NT2/D1 (cell line): Measurements from ENCODE around the gene TMCO4.
A peak's percentile ranks its signal among the peaks of the same experiment; 100 is the strongest.

Experiments used
- DNase-seq: peaks from one replicate; pipeline ENCODE4 v3.0.0-alpha.2; 2011; ENCODE audit warnings: low read depth, low spot score
- H3K27me3 ChIP-seq: 2 replicates; pipeline ENCODE4 v1.6.0; 2011; ENCODE audit warnings: mild to moderate bottlenecking; ENCODE audit not compliant: insufficient read length, insufficient read depth
- H3K36me3 ChIP-seq: 2 replicates; pipeline ENCODE4 v1.6.1; 2011; ENCODE audit warnings: mild to moderate bottlenecking, low read length, mixed read lengths; ENCODE audit not compliant: insufficient read depth, insufficient read length
- H3K4me1 ChIP-seq: 2 replicates; pipeline ENCODE4 v1.5.1; 2011; ENCODE audit not compliant: insufficient read depth, insufficient read length
- H3K4me3 ChIP-seq: 2 replicates; pipeline ENCODE4 v1.5.1; 2011; ENCODE audit warnings: low read depth; ENCODE audit not compliant: insufficient read length
- H3K9ac ChIP-seq: 2 replicates; pipeline ENCODE4 v1.6.0; 2011; ENCODE audit warnings: low read depth; ENCODE audit not compliant: insufficient read length
- H3K9me3 ChIP-seq: 2 replicates; pipeline ENCODE4 v1.5.1; 2011; ENCODE audit warnings: mild to moderate bottlenecking, low read length; ENCODE audit not compliant: insufficient read depth
- SUZ12 ChIP-seq: IDR thresholded peaks from 2 replicates; pipeline ENCODE4 v1.6.1; 2011; ENCODE audit not compliant: insufficient read length, insufficient read depth; ENCODE audit errors: extremely low read depth
- YY1 ChIP-seq: IDR thresholded peaks from 2 replicates; pipeline ENCODE4 v1.6.1; 2011; ENCODE audit not compliant: insufficient read length, insufficient read depth
- ZNF274 ChIP-seq: IDR thresholded peaks from 2 replicates; pipeline ENCODE4 v1.6.1; 2011; ENCODE audit warnings: mild to moderate bottlenecking, low read depth, low read length

Gene TMCO4

DNA sequence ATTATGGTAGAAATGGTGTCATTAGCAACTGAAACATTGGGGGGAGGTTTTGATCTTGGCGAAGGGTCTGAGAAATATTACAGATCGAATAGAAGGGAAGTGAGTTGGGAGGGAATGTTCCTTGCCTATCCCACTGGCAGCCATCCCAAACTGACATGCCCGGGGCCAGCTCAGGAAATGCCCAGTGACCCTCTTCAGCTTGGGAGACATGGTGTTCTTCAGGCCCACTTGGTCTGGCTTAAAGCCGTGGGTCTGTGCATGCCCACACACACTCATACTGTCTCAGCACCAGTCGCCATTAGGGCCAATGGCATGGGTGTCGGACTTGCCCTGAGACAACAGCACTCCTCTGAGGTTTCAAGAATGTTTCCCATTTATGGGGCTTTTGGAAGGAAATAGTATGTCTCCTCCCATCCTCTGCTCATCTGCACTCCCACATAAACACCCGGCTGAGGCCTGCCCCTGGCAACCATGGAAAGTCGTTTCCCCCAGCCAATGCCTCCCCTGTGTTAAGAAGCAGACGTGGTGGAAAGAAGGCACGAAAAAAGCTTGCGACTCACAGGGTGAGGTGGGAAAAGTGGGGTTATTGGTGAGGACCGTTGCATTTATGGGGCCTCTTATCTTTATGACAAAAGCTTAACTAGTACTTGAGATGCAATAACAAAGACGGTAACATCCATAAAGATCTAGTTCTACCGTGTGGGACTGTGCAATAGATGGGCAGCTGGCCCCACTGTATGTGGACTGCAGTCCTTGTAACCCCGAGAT, 13.3 kb upstream of the TMCO4 start:
- Histone ChIP-seq H3K4me3 (no peak overlapping the region), H3K27me3 (no peaks in the 10 kb centered on the region)
- no peak for TF ChIP-seq YY1
- TF ChIP-seq ZNF274: no peak
- no peak for TF ChIP-seq SUZ12

GRCh38 chr1:19811206-19811851, 11.6 kb upstream of the TMCO4 start:
- no peak for DNase-seq
- TF ChIP-seq YY1: no peak
- no peak for TF ChIP-seq ZNF274
- no peak for TF ChIP-seq SUZ12

More for the DNA sequence above, 13.3 kb upstream of the TMCO4 start:
- no peaks in the 10 kb centered on the region for H3K36me3 ChIP-seq
- H3K4me1 ChIP-seq: peaks cover 11% of the 10 kb centered on the region
- no peak overlapping the region for H3K9ac ChIP-seq
- no peaks in the 10 kb centered on the region for H3K9me3 ChIP-seq
- DNase-seq: no peak

DNA sequence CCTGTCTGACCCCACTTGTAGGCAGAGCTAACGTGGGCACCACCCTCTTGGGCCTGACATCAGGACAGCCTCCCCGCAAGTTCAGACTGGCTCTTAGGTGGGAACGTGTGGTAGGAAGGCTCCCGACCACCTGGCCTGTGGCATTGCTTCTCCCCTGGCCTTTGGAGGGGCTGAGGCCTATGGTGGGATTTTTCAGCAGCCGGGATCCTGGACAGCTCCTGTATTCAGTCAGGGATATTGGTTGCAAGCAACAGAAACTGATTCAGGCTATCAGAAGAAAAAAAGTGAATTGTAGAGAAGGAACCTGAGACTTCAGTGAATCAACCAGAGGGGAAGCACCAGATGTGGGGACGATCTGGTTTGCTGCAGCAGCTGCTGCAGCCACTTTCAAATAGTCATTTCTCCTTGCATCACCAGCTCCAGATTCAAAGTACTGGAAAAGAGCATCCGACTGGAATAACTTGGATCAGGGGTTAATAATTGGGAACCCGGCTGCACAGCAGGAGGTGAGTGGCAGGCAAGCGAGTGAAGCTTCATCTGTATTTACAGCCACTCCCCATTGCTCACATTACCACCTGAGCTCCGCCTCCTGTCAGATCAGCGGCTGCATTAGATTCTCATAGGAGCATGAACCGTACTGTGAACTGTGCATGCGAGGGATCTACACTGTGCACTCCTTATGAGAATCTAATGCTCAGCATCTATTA, 9.5 kb upstream of the TMCO4 start:
- no peak overlapping the region for H3K4me3 ChIP-seq

More at GRCh38 chr1:19811206-19811851, 11.6 kb upstream of the TMCO4 start:
- Histone ChIP-seq H3K4me3 (no peak overlapping the region), H3K4me1 (peaks cover 4% of the 10 kb centered on the region), H3K36me3 (no peaks in the 10 kb centered on the region), H3K9me3 (no peaks in the 10 kb centered on the region), H3K9ac (no peak overlapping the region), H3K27me3 (no peaks in the 10 kb centered on the region)

GRCh38 chr1:19808351-19808750, 8.6 kb upstream of the TMCO4 start:
- DNase-seq: no peak
- no peak overlapping the region for H3K4me3 ChIP-seq
- H3K9ac ChIP-seq: no peak overlapping the region
- no peaks in the 10 kb centered on the region for H3K27me3 ChIP-seq
- H3K4me1 ChIP-seq: no peaks in the 10 kb centered on the region
- TF ChIP-seq YY1: no peak
- no peaks in the 10 kb centered on the region for H3K9me3 ChIP-seq
- H3K36me3 ChIP-seq: no peaks in the 10 kb centered on the region

More for the DNA sequence above, 9.5 kb upstream of the TMCO4 start:
- H3K36me3 ChIP-seq: no peaks in the 10 kb centered on the region
- H3K9ac ChIP-seq: no peak overlapping the region
- no peak for DNase-seq
- TF ChIP-seq SUZ12 (no peak), ZNF274 (no peak), YY1 (no peak)
- no peaks in the 10 kb centered on the region for H3K4me1 ChIP-seq
- H3K9me3 ChIP-seq: no peaks in the 10 kb centered on the region
- no peaks in the 10 kb centered on the region for H3K27me3 ChIP-seq

DNA sequence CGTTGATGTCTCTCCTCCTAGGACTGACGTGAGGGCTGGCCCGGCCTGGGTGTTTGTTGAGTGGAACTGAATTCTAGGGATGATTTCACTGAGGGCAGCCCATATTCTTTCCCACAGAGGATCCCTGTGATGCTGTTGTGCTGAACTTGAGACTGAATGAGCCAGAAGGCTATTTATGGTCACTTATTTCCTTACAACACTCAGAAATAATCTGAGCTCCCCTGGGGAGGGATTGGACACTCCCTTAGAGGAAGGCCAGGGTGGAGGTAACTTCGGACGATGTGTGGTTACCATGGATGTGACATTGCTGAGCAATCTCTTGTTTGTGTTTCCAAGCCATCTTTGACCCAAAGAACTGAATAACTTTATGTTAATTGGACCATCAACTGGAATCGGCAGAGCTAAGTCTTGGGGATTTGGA, 5.1 kb upstream of the TMCO4 start:
- DNase-seq: no peak
- no peaks in the 10 kb centered on the region for H3K9me3 ChIP-seq
- peaks cover 3% of the 10 kb centered on the region for H3K4me1 ChIP-seq
- no peaks in the 10 kb centered on the region for H3K36me3 ChIP-seq
- H3K9ac ChIP-seq: no peak overlapping the region
- H3K4me3 ChIP-seq: no peak overlapping the region
- peaks cover 16% of the 10 kb centered on the region for H3K27me3 ChIP-seq
- TF ChIP-seq YY1 (no peak), SUZ12 (no peak)

DNA sequence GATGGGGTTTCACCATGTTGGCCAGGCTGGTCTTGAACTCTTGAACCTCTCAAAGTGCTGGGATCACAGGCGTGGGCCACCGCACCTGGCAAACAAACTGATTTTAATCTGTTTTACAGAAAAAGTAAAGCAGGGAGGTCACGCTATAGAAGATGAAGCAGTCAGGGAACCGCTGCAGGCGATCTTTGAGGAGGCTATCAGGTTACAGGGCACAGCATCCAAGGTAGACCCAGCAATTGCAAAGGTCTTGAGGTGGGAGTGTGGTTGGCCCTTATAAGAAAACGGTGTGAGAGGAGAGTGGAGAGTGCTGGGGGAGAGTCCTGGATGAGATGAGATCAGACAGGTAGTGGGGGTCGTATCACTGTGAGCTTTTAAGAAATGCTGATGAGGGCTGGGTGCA, 2.6 kb upstream of the TMCO4 start:
- Histone ChIP-seq H3K4me1 (peaks cover 9% of the 10 kb centered on the region), H3K36me3 (no peaks in the 10 kb centered on the region), H3K9me3 (no peaks in the 10 kb centered on the region), H3K9ac (no peak overlapping the region), H3K4me3 (no peak overlapping the region), H3K27me3 (peaks cover 16% of the 10 kb centered on the region)
- TF ChIP-seq SUZ12 (no peak), YY1 (no peak), ZNF274 (no peak)
- DNase-seq: no peak

- peak overlapping the region; percentile 51 for H3K9ac ChIP-seq
- H3K4me3 ChIP-seq: peak overlapping the region; percentile 36
- peaks cover 16% of the 10 kb centered on the region for H3K27me3 ChIP-seq
- TF ChIP-seq YY1 (no peak), SUZ12 (no peak), ZNF274 (no peak)
- H3K9me3 ChIP-seq: no peaks in the 10 kb centered on the region
- peaks cover 11% of the 10 kb centered on the region for H3K4me1 ChIP-seq
- DNase-seq: no peak
- no peaks in the 10 kb centered on the region for H3K36me3 ChIP-seq
Observed at GRCh38 chr1:19800076-19800804, 524 bp upstream of the TMCO4 start.
